Sigmoid colon (tissue), 7 donors: ENCODE results near the gene CDK14. TPM values are rescaled to one million over a fixed set of nuclear protein-coding genes. Genes with fewer than 3 reads are reported as not detected.

Experiments used
- DNase-seq: peaks from one replicate; pipeline ENCODE4 v3.0.0-alpha.2; 2019
- H3K27ac ChIP-seq, 4 donors: fragments of 200-600 bp; sonication (generic); one replicate each; pipeline ENCODE4 v1.5.1; 2016 to 2019; ENCODE audit warnings: mild to moderate bottlenecking in 1 of 4
- H3K27me3 ChIP-seq, 3 donors: fragments of 200-600 bp; sonication (generic); one replicate each; pipeline ENCODE4 v1.5.1; 2019; ENCODE audit warnings: mild to moderate bottlenecking in 1 of 3
- H3K36me3 ChIP-seq, 4 donors: fragments of 200-600 bp; sonication (generic); one replicate each; pipeline ENCODE4 v1.5.1; 2016 to 2019
- H3K4me1 ChIP-seq, 4 donors: fragments of 200-600 bp; sonication (generic); one replicate each; pipeline ENCODE4 v1.5.1; 2017 to 2019
- H3K4me3 ChIP-seq, 4 donors: fragments of 200-600 bp; sonication (generic); one replicate each; pipeline ENCODE4 v1.5.1; 2017 to 2019; ENCODE audit warnings: mild to moderate bottlenecking in 2 of 4, moderate library complexity in 1 of 4
- H3K9me3 ChIP-seq, 4 donors: fragments of 200-600 bp in 3 of 4; sonication (generic) in 3 of 4; one replicate each; pipeline versions ENCODE4 v1.5.1 to v1.6.1; 2013 to 2019
- EP300 ChIP-seq, 4 donors: sonication (generic); formaldehyde crosslinking; IDR thresholded peaks; one replicate each; pipeline ENCODE4 v1.6.1; 2017; ENCODE audit warnings: antibody characterized with exemption in 4 of 4
- POLR2A ChIP-seq, 2 donors: fragments of 450-650 bp; IDR thresholded peaks; one replicate each; pipeline ENCODE4 v1.6.1; 2016; ENCODE audit warnings: antibody characterized with exemption in 2 of 2, mild to moderate bottlenecking in 2 of 2, moderate library complexity in 2 of 2
- POLR2AphosphoS5 ChIP-seq, 4 donors: sonication (generic); formaldehyde crosslinking; IDR thresholded peaks; one replicate each; pipeline ENCODE4 v1.6.1; 2017; ENCODE audit warnings: antibody characterized with exemption in 4 of 4
- WGBS, 2 donors: extraction: QIAGEN DNeasy Blood & Tissue Kit; methylation state at CpG; one replicate each; pipeline ENCODE4 v1.1.7; 2013; 5-methylcytosine and 5-hydroxymethylcytosine counted together
- intact Hi-C: fragments of 100-400 bp; cut with DNase I; formaldehyde crosslinking; loops from one replicate; pipeline ENCODE4 v1.15.1; 2023
- polyA plus RNA-seq, 3 donors: library from polyadenylated mRNA; stranded (reverse); fragments of 200-250 nt; gene quantifications; one replicate each; pipeline ENCODE4 v1.2.3, GENCODE V29; 2013
- total RNA-seq, 4 donors: library from RNA; depleted of rRNA; stranded (reverse); fragments of >200 nt; gene quantifications; one replicate each; pipeline ENCODE4 v1.1.0, GENCODE V29; 2016
- TF ChIP-seq, protein P1 (sequence below), 4 experiments: fragments of 450-650 bp in 3 of 4; fragments of 200-600 bp in 1 of 4; IDR thresholded peaks; one replicate each; pipeline ENCODE4 v1.5.1; 2016 to 2019; ENCODE audit warnings: antibody characterized with exemption in 4 of 4, mild to moderate bottlenecking in 3 of 4, moderate library complexity in 2 of 4
- donor health status: healthy with polysubstance abuse.
- donor health status: Bipolar disorder and iron deficiency.
- donor health status: healthy.

CDK14 gene
- total and polyA plus RNA-seq, 7 donors = 0.92 to 19.3 (median 11.1) TPM

DNA sequence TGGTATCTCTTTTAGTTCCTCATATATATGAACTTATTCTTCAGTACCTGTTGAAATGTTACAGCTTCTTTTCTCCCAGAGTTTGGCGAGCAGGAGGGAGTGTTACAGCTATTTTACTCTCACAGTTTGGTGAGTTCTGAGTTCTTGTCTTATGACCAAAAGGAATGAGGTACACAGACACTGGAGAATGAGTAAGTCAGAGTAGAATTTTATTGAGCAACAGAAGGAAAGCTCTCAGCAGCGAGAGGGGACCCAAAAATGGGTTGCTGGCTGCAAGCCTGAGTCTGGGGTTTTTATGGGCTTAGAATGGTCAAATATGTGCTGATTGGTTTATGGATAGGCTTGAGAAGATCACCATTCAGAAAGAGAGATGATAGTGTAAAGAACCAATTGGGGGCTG is 175.2 kb downstream of the CDK14 start:
- Histone ChIP-seq H3K9me3 (peaks cover 0 to 8% (median 0%) of the 10 kb centered on the region in 4 donors), H3K4me1 (peaks cover 0 to 8% (median 0%) of the 10 kb centered on the region in 4 donors), H3K27ac (no peak overlapping the region), H3K36me3 (no peaks in the 10 kb centered on the region), H3K4me3 (no peak overlapping the region), H3K27me3 (no peaks in the 10 kb centered on the region)
- 94 to 95% methylated on average over 2 of the region's 2 CpGs for WGBS, 2 donors
- TF ChIP-seq POLR2AphosphoS5 (IDR thresholded peaks at IDR 0.05) (no peak), POLR2A (IDR thresholded peaks at IDR 0.05) (no peak), EP300 (IDR thresholded peaks at IDR 0.05) (no peak)
- TF ChIP-seq, protein P1, sequence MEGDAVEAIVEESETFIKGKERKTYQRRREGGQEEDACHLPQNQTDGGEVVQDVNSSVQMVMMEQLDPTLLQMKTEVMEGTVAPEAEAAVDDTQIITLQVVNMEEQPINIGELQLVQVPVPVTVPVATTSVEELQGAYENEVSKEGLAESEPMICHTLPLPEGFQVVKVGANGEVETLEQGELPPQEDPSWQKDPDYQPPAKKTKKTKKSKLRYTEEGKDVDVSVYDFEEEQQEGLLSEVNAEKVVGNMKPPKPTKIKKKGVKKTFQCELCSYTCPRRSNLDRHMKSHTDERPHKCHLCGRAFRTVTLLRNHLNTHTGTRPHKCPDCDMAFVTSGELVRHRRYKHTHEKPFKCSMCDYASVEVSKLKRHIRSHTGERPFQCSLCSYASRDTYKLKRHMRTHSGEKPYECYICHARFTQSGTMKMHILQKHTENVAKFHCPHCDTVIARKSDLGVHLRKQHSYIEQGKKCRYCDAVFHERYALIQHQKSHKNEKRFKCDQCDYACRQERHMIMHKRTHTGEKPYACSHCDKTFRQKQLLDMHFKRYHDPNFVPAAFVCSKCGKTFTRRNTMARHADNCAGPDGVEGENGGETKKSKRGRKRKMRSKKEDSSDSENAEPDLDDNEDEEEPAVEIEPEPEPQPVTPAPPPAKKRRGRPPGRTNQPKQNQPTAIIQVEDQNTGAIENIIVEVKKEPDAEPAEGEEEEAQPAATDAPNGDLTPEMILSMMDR (IDR thresholded peaks at IDR 0.05) = no peak
- no peak for DNase-seq
- intact Hi-C loops = no loop called here

DNA sequence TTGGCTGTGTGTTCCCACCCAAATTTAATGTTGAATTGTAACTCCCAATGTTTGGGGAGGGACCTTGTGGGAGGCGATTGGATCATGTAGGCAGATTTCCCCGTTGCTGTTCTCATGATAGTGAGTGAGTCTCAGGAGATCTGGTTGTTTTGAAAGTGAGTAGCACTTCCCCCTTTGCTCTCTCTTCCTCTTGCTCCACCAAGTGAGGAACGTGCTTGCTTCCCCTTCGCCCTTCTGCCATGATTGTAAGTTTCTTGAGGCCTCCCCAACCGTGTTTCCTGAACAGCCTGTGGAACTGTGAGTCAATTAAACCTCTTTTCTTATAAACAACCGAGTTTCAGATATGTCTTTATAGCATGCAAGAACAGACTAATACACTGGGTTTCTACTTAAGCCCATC is 176.3 kb downstream of the CDK14 start:
- Histone ChIP-seq H3K4me3 (no peak overlapping the region), H3K4me1 (peaks cover 0 to 19% (median 9%) of the 10 kb centered on the region in 4 donors), H3K27me3 (no peaks in the 10 kb centered on the region), H3K36me3 (no peaks in the 10 kb centered on the region), H3K27ac (no peak overlapping the region), H3K9me3 (peaks cover 0 to 8% (median 0%) of the 10 kb centered on the region in 4 donors)
- no peak for DNase-seq
- 61 to 78% methylated on average over 6 of the region's 6 CpGs for WGBS, 2 donors
- TF ChIP-seq, protein P1 (IDR thresholded peaks at IDR 0.05) = no peak
- TF ChIP-seq POLR2A (IDR thresholded peaks at IDR 0.05) = no peak
- no peak for TF ChIP-seq POLR2AphosphoS5 (IDR thresholded peaks at IDR 0.05)
- no peak for TF ChIP-seq EP300 (IDR thresholded peaks at IDR 0.05)
- intact Hi-C loops = no loop called here

DNA sequence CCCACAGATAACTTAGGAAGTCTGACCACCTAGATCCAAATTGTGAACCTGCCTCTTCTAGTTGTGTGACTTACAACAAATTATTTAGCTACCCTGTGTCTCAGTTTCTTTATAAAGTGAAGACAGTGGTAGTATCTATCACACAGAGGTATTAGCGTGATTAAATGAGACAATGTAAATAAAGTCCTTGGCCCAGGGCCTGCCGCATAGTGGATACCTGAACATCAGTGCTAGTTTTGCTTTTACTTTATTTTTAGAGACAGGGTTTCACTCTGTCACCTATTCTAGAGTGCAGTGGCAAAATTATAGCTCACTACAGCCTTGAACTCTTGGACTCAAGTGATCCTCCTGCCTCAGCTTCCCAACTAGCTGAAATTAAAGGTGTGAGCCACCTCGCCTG is 177.1 kb downstream of the CDK14 start:
- H3K4me1 ChIP-seq = peaks cover 0 to 28% (median 18%) of the 10 kb centered on the region in 4 donors
- peaks cover 0 to 8% (median 0%) of the 10 kb centered on the region in 4 donors for H3K9me3 ChIP-seq
- intact Hi-C loops = no loop called here
- WGBS, 2 donors = 90 to 93% methylated on average over 3 of the region's 3 CpGs
- no peaks in the 10 kb centered on the region for H3K27me3 ChIP-seq
- no peaks in the 10 kb centered on the region for H3K36me3 ChIP-seq
- H3K27ac ChIP-seq = no peak overlapping the region
- no peak overlapping the region for H3K4me3 ChIP-seq
- no peak for TF ChIP-seq EP300 (IDR thresholded peaks at IDR 0.05)
- TF ChIP-seq POLR2A (IDR thresholded peaks at IDR 0.05) = no peak
- TF ChIP-seq, protein P1 (IDR thresholded peaks at IDR 0.05) = no peak
- no peak for TF ChIP-seq POLR2AphosphoS5 (IDR thresholded peaks at IDR 0.05)
- DNase-seq = no peak

DNA sequence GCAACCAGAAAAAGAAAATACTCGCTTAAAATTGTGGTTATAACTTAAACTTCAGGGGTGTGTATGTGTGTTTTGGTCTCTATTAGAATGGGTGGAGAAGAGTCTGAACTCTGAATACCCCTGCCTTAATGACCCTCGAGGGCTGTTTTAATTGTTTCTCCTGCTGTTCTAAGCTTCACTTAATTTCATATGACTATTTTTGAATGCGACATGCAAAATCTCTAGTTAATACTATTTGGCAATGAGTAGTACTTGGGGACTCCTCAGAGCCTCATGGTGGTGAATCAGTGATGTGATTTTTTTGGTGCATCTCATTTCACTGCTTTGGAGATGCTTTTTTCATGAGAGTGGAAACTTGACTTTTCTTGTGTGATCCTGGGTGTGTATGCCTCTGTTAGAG is 178.6 kb downstream of the CDK14 start:
- WGBS, 2 donors = 75 to 78% methylated on average over 3 of the region's 3 CpGs
- no peak for DNase-seq
- H3K27me3 ChIP-seq = no peaks in the 10 kb centered on the region
- intact Hi-C loops = no loop called here
- H3K27ac ChIP-seq = no peak overlapping the region
- peaks cover 0 to 32% (median 21%) of the 10 kb centered on the region in 4 donors for H3K4me1 ChIP-seq
- H3K9me3 ChIP-seq = peaks cover 0 to 8% (median 0%) of the 10 kb centered on the region in 4 donors
- H3K4me3 ChIP-seq = no peak overlapping the region
- TF ChIP-seq POLR2A (IDR thresholded peaks at IDR 0.05) (no peak), EP300 (IDR thresholded peaks at IDR 0.05) (no peak), POLR2AphosphoS5 (IDR thresholded peaks at IDR 0.05) (no peak)
- TF ChIP-seq, protein P1 (IDR thresholded peaks at IDR 0.05) = no peak
- H3K36me3 ChIP-seq = no peaks in the 10 kb centered on the region

DNA sequence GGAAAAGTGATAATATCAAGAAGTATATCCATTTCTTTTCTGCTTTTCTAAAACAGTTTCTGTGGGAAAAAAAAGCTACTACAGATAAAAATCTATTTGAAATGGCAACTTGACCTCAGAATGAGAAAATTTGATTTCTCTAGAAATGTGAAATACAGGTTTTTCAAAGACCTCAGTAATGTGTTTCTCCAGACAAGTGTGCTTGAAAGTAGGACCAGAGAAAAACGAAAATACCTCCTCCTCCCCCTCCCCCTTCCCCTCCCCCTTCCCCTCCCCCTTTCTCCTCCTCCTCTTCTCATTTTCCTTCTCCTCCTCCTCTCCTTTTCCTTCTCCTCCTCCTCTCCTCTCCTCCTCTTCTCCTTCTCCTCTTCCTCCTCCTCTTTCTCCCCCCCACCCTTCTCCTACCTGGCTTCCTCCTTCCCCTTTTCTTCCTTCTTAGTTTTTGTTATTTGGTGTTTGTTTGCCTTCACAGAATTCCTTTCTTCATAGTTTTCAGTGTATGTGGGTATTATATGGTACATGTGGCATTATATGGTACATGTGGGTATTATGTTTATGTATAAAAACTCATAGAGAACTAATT is 179.4 kb downstream of the CDK14 start:
- WGBS, 2 donors = 59 to 68% methylated on average over 1 of the region's 1 CpG
- no peak for DNase-seq
- intact Hi-C loops = no loop called here
- TF ChIP-seq, protein P1 (IDR thresholded peaks at IDR 0.05) = no peak
- TF ChIP-seq POLR2AphosphoS5 (IDR thresholded peaks at IDR 0.05) = no peak
- TF ChIP-seq EP300 (IDR thresholded peaks at IDR 0.05) = no peak
- no peak for TF ChIP-seq POLR2A (IDR thresholded peaks at IDR 0.05)
- Histone ChIP-seq H3K9me3 (peaks cover 0 to 8% (median 0%) of the 10 kb centered on the region in 4 donors), H3K27me3 (no peaks in the 10 kb centered on the region), H3K36me3 (no peaks in the 10 kb centered on the region), H3K4me1 (peaks cover 0 to 32% (median 21%) of the 10 kb centered on the region in 4 donors), H3K27ac (no peak overlapping the region), H3K4me3 (no peak overlapping the region)
